Type B pancreatic cell (in vitro differentiated cells): ENCODE measurements around the gene RPL22. TPM values are rescaled to one million over a fixed set of nuclear protein-coding genes. Genes with fewer than 3 reads are reported as not detected.

Source experiments
- DNase-seq: peaks from one replicate; pipeline ENCODE4 v3.0.0; 2021; ENCODE audit warnings: mixed read lengths; ENCODE audit not compliant: unreplicated experiment; ENCODE audit errors: extremely low spot score
- H3K27ac Mint-ChIP-seq: 2 replicates; pipeline ENCODE4 v1.8.0; 2021; ENCODE audit warnings: mild to moderate bottlenecking, mixed read lengths
- H3K27me3 Mint-ChIP-seq: 2 replicates; pipeline ENCODE4 v1.8.0; 2021; ENCODE audit warnings: mixed read lengths
- H3K36me3 Mint-ChIP-seq: 2 replicates; pipeline ENCODE4 v1.8.0; 2021; ENCODE audit warnings: mixed read lengths
- H3K4me1 Mint-ChIP-seq: one replicate; pipeline ENCODE4 v1.8.0; 2021; ENCODE audit warnings: mixed read lengths; ENCODE audit not compliant: unreplicated experiment
- H3K4me3 Mint-ChIP-seq: 2 replicates; pipeline ENCODE4 v1.8.0; 2021; ENCODE audit warnings: mild to moderate bottlenecking, mixed read lengths
- H3K9me3 Mint-ChIP-seq: 2 replicates; pipeline ENCODE4 v1.8.0; 2021; ENCODE audit warnings: mixed read lengths
- CTCF ChIP-seq: fragments of 200-600 bp; sonication (generic); conservative IDR thresholded peaks from 2 replicates; pipeline ENCODE4 v1.5.0; 2021; ENCODE audit warnings: antibody characterized with exemption, mild to moderate bottlenecking
- total RNA-seq: library from RNA; stranded (reverse); gene quantifications from 2 replicates; pipeline ENCODE4 v1.2.1, GENCODE V29; 2021; ENCODE audit warnings: low replicate concordance

RPL22 gene
- total RNA-seq, 1 donor from 2014 or later, result 499 TPM

- peak overlapping the region; percentile 62 for H3K27ac Mint-ChIP-seq
- DNase-seq, result no peak
- peaks cover 4% of the 10 kb centered on the region for H3K36me3 Mint-ChIP-seq
- no peaks in the 10 kb centered on the region for H3K9me3 Mint-ChIP-seq
- no peak for TF ChIP-seq CTCF
- H3K27me3 Mint-ChIP-seq, result peaks cover 28% of the 10 kb centered on the region
- peaks cover 11% of the 10 kb centered on the region for H3K4me1 Mint-ChIP-seq
- peak overlapping the region; percentile 90 for H3K4me3 Mint-ChIP-seq
Measured at GRCh38 chr1:6235296-6235677, 35.9 kb upstream of the RPL22 start.

- Mint-ChIP-seq H3K27me3 (peaks cover 22% of the 10 kb centered on the region), H3K27ac (peak overlapping the region; percentile 79), H3K9me3 (no peaks in the 10 kb centered on the region), H3K36me3 (peaks cover 4% of the 10 kb centered on the region), H3K4me1 (peaks cover 11% of the 10 kb centered on the region), H3K4me3 (peak overlapping the region; percentile 90)
- TF ChIP-seq CTCF, result no peak
- no peak for DNase-seq
Measured at GRCh38 chr1:6234502-6235295, 35.3 kb upstream of the RPL22 start.

- H3K4me1 Mint-ChIP-seq, result peaks cover 11% of the 10 kb centered on the region
- peak overlapping the region; percentile 63 for H3K4me3 Mint-ChIP-seq
- peaks cover 4% of the 10 kb centered on the region for H3K36me3 Mint-ChIP-seq
- H3K9me3 Mint-ChIP-seq, result no peaks in the 10 kb centered on the region
- peaks cover 9% of the 10 kb centered on the region for H3K27me3 Mint-ChIP-seq
- peak overlapping the region; percentile 22 for H3K27ac Mint-ChIP-seq
- no peak for DNase-seq
- TF ChIP-seq CTCF, result no peak
Measured at GRCh38 chr1:6233376-6233775, 34.0 kb upstream of the RPL22 start.

GRCh38 chr1:6225651-6226050 is 26.3 kb upstream of the RPL22 start:
- H3K27me3 Mint-ChIP-seq, result no peaks in the 10 kb centered on the region
- H3K27ac Mint-ChIP-seq, result no peak overlapping the region
- no peak for TF ChIP-seq CTCF
- peaks cover 18% of the 10 kb centered on the region for H3K36me3 Mint-ChIP-seq
- peaks cover 2% of the 10 kb centered on the region for H3K4me1 Mint-ChIP-seq
- no peak for DNase-seq
- no peak overlapping the region for H3K4me3 Mint-ChIP-seq
- no peaks in the 10 kb centered on the region for H3K9me3 Mint-ChIP-seq

- TF ChIP-seq CTCF, result no peak
- peaks cover 9% of the 10 kb centered on the region for H3K4me1 Mint-ChIP-seq
- H3K4me3 Mint-ChIP-seq, result no peak overlapping the region
- no peaks in the 10 kb centered on the region for H3K27me3 Mint-ChIP-seq
- H3K36me3 Mint-ChIP-seq, result peaks cover 18% of the 10 kb centered on the region
- no peaks in the 10 kb centered on the region for H3K9me3 Mint-ChIP-seq
- H3K27ac Mint-ChIP-seq, result no peak overlapping the region
- no peak for DNase-seq
Measured at GRCh38 chr1:6224718-6225117, 25.3 kb upstream of the RPL22 start.
